ENCODE results near the gene POU3F2. TPM values are rescaled to one million over a fixed set of nuclear protein-coding genes. Genes with fewer than 3 reads are reported as not detected.
A peak's percentile ranks its signal among the peaks of the same experiment; 100 is the strongest.

Gene POU3F2
- total RNA-seq, 1 experiment from 2014 or later: 0.30 TPM

DNA sequence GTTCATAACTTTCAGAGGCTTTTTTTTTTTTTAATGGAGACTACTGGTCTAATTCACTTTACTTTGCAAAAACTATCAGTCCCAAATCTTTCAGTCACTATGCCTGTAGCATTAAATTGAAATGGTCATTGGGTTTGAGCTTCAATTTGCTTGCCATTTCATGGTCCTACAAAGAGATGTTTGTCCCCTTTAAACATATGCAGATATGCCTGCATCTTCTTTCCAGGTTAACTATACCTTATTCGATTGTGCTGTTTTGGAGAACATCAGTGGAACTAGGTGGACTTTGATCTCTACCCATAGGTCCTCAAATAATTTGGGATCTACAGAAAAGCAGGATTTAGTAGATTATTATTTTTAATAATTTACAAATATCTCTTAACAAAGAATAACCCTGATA is 4.6 kb downstream of the POU3F2 start:
- Histone ChIP-seq H3K36me3 (no peaks in the 10 kb centered on the region), H3K27me3 (peaks cover 52% of the 10 kb centered on the region), H3K9me3 (no peaks in the 10 kb centered on the region), H3K4me3 (no peak overlapping the region)
- no peak for DNase-seq

GRCh38 chr6:98839781-98840361 is 5.5 kb downstream of the POU3F2 start:
- peaks cover 59% of the 10 kb centered on the region for H3K27me3 ChIP-seq
- DNase-seq: no peak
- no peaks in the 10 kb centered on the region for H3K9me3 ChIP-seq
- H3K4me3 ChIP-seq: no peak overlapping the region
- H3K36me3 ChIP-seq: no peaks in the 10 kb centered on the region

DNA sequence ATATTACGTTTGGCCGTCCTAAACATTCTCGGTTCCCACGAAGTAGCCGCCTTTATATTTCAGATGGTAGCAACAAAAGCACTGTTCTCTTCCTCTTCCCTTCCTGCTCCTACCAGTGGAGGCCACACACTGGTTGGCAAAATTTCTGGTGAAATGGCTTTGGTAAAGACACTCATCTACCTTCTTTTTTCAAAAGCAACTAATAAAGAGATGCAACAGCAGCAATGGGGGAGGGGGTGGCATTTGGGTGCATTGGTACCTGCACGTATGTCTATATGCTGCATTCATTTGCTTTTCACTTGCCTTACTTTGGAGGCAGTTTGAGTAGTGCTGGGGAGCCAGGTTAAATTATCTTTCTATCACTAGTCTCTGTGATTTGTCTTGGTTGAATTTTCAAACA is 6.0 kb downstream of the POU3F2 start:
- H3K36me3 ChIP-seq: no peaks in the 10 kb centered on the region
- peaks cover 58% of the 10 kb centered on the region for H3K27me3 ChIP-seq
- no peak overlapping the region for H3K4me3 ChIP-seq
- H3K9me3 ChIP-seq: no peaks in the 10 kb centered on the region
- no peak for DNase-seq

- DNase-seq: no peak
- Histone ChIP-seq H3K36me3 (no peaks in the 10 kb centered on the region), H3K27me3 (peaks cover 54% of the 10 kb centered on the region), H3K9me3 (no peaks in the 10 kb centered on the region), H3K4me3 (no peak overlapping the region)
These were observed 6.7 kb downstream of the POU3F2 start for GRCh38 chr6:98840996-98841513.

DNA sequence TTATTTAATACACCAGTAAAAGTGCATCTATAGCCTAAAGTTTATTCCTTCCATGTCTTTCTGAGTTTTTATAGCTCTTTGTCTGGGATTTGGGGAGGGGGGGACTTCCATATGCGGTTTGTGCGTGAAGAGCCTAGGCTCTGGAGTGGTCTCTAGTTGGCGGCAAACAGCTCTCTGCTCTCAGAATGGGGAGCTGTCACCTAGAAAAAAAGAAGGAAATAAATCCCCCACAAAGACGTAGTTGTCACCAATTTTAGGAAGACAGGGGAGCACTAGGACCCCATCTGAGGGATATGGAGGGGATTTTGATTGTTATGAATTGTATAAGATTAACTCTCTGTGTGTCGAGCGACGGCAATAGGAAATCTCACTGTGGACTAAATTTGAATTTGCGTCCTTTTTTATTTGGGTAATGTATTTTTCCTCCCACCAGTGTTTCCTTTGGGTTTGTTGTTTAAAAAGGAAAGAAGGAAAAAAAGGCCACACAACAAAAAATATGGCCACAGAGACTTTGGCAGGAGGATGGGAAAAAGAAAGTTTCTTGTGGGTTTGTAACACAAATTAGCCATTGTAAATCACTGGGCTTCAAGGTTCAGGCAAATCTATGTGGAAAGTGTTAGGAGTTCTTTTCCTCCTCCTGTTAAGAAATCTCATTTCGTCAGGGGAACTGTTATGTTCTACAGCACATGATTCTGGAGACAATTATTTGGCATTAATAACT is 7.4 kb downstream of the POU3F2 start:
- H3K36me3 ChIP-seq: no peaks in the 10 kb centered on the region
- H3K4me3 ChIP-seq: no peak overlapping the region
- DNase-seq: no peak
- no peaks in the 10 kb centered on the region for H3K9me3 ChIP-seq
- peaks cover 46% of the 10 kb centered on the region for H3K27me3 ChIP-seq

DNA sequence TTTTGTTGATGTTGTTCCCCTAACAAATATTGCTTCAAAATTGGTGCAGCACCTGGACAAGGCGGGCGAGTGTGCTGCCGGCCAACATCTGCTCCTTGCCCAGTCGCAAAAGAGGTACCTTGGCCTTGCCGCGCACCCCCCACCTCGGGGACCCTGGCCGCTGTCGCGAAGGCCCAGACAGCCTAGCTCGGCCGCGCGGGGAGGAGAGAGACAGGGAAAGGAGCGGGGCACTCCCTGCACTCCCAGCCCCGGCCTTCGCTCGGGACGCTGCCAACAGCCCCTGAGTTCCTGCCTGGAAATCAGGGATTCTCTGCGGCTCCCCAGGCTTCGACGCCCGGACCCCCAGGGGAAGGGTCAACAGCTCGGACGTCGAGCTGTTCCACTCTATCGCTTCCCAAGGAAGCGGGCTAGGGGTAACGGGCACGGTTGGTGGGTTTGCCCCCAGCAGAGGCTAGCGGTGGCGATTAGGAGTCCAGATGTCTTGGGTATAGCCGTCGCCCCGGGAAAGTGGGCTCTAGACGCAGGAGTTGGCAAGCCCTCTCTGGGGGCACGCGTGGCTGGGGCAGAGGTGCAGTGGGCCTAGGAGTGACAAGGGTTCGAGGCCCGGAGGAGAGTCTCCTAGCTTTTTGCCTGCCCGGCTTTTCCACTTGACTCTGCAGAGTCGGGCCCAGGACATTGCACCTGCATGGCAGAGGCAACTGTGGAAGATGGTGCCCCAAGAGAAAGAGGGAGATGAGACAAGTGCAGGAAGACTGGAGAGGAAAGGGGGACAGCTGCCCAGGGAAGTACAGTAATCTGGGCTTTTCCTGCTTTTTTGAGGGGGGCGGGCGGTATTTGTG is 8.2 kb downstream of the POU3F2 start:
- no peaks in the 10 kb centered on the region for H3K36me3 ChIP-seq
- DNase-seq: no peak
- H3K27me3 ChIP-seq: peaks cover 40% of the 10 kb centered on the region

GRCh38 chr6:98843271-98844243 is 9.2 kb downstream of the POU3F2 start:
- peaks cover 30% of the 10 kb centered on the region for H3K27me3 ChIP-seq
- no peaks in the 10 kb centered on the region for H3K9me3 ChIP-seq
- no peak overlapping the region for H3K4me3 ChIP-seq
- H3K36me3 ChIP-seq: no peaks in the 10 kb centered on the region
- DNase-seq: no peak

More for the DNA sequence above, 8.2 kb downstream of the POU3F2 start:
- Histone ChIP-seq H3K4me3 (no peak overlapping the region), H3K9me3 (no peaks in the 10 kb centered on the region)

GRCh38 chr6:98844244-98845210 is 10.2 kb downstream of the POU3F2 start:
- DNase-seq: no peak
- peaks cover 27% of the 10 kb centered on the region for H3K27me3 ChIP-seq
- H3K36me3 ChIP-seq: no peaks in the 10 kb centered on the region
- H3K9me3 ChIP-seq: no peaks in the 10 kb centered on the region
- H3K4me3 ChIP-seq: peak overlapping the region; percentile 13; the same call in 1 of the 2 replicates

GRCh38 chr6:98845211-98846020 is 11.0 kb downstream of the POU3F2 start:
- Histone ChIP-seq H3K36me3 (no peaks in the 10 kb centered on the region), H3K27me3 (peaks cover 19% of the 10 kb centered on the region), H3K9me3 (no peaks in the 10 kb centered on the region), H3K4me3 (peak overlapping the region; percentile 13)
- peak; percentile 69 for DNase-seq

- H3K4me3 ChIP-seq: no peak overlapping the region
- no peaks in the 10 kb centered on the region for H3K9me3 ChIP-seq
- H3K36me3 ChIP-seq: no peaks in the 10 kb centered on the region
- H3K27me3 ChIP-seq: peaks cover 19% of the 10 kb centered on the region
- DNase-seq: no peak
These were observed 11.6 kb downstream of the POU3F2 start for GRCh38 chr6:98846021-98846380.

DNA sequence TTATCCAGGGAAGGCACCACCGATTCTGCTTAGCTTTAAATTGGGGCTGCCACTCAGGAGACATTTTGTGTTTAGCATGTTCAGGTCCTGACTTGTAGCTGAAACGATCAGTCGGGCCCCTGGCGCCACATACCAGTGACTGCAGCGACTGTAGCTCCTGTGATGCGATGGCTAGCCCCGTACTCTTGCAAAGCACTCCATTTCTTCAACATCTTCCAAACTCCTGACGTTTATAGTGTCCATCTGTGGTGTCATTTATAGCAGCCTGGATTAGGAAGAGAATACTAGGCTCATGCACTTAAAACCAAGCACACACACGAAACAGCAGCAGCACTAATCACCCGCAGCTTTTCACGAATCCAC is 13.0 kb downstream of the POU3F2 start:
- Histone ChIP-seq H3K9me3 (no peaks in the 10 kb centered on the region), H3K4me3 (no peak overlapping the region), H3K27me3 (peaks cover 12% of the 10 kb centered on the region), H3K36me3 (no peaks in the 10 kb centered on the region)
- DNase-seq: no peak

GRCh38 chr6:98847779-98848538 is 13.6 kb downstream of the POU3F2 start:
- H3K27me3 ChIP-seq: peaks cover 12% of the 10 kb centered on the region
- no peak for DNase-seq
- H3K4me3 ChIP-seq: no peak overlapping the region
- no peaks in the 10 kb centered on the region for H3K36me3 ChIP-seq
- no peaks in the 10 kb centered on the region for H3K9me3 ChIP-seq

DNA sequence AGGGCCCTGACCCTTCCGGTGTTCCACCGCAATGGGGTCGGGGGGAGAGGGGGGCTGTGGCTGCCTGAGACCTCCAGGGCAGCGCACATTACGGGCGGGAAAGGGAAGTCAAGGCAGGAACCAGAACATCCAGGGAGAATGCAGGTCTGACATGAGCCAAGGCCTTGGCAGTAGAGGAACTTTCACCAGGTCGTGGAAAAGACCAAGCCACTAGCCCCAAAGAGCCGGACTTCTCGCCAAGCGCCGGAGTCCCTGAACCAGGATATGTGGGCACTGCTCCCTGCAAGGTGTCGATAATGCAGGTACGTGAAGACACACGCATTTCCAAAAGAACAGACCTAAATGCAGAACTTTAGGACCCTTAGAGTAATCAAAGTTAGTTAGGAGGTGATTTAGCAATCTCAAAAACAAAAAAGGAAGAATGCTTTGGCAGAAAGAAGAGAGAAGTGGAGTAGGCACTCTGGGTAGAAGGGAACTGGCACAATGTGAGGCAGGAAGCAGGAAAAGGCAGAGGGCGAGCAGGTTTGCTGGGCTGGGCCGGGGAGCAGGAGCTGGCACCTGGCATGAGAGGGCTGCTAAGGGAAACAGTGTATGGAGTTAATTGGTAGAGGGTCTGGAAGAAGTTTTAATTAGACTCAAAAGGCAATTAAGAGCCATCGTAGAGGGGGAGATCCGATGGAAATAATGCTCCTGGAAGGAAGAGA is 14.3 kb downstream of the POU3F2 start:
- H3K27me3 ChIP-seq: peaks cover 12% of the 10 kb centered on the region
- H3K4me3 ChIP-seq: no peak overlapping the region
- H3K36me3 ChIP-seq: no peaks in the 10 kb centered on the region
- DNase-seq: no peak
- H3K9me3 ChIP-seq: no peaks in the 10 kb centered on the region

All from MG63 (cell line).